Neural crest cell (in vitro differentiated cells): ENCODE data around the gene ADRA2C. TPM values are rescaled to one million over a fixed set of nuclear protein-coding genes. Genes with fewer than 3 reads are reported as not detected.

Experiments used
- DNase-seq: peaks from one replicate; pipeline ENCODE4 v3.0.0; 2021; ENCODE audit warnings: low read depth, mixed read lengths, low spot score
- H3K27ac Mint-ChIP-seq: one replicate; pipeline ENCODE4 v1.8.0; 2021; ENCODE audit warnings: mild to moderate bottlenecking, mixed read lengths; ENCODE audit not compliant: unreplicated experiment
- H3K27me3 Mint-ChIP-seq: 2 replicates; pipeline ENCODE4 v1.8.0; 2021; ENCODE audit warnings: low read depth, mild to moderate bottlenecking, mixed read lengths
- H3K36me3 Mint-ChIP-seq: 2 replicates; pipeline ENCODE4 v1.8.0; 2021; ENCODE audit warnings: low read depth, mild to moderate bottlenecking, mixed read lengths
- H3K4me1 Mint-ChIP-seq: 2 replicates; pipeline ENCODE4 v1.8.0; 2021; ENCODE audit warnings: mixed read lengths
- H3K4me3 Mint-ChIP-seq: one replicate; pipeline ENCODE4 v1.8.0; 2021; ENCODE audit warnings: mild to moderate bottlenecking, mixed read lengths
- H3K9me3 Mint-ChIP-seq: 2 replicates; pipeline ENCODE4 v1.8.0; 2021; ENCODE audit warnings: mixed read lengths
- CTCF ChIP-seq: fragments of 200-600 bp; sonication (generic); conservative IDR thresholded peaks from 2 replicates; pipeline ENCODE4 v1.5.0; 2021; ENCODE audit warnings: antibody characterized with exemption, mild to moderate bottlenecking
- total RNA-seq: library from RNA; stranded (reverse); gene quantifications from 2 replicates; pipeline ENCODE4 v1.2.1, GENCODE V29; 2021

ADRA2C gene
- total RNA-seq, 1 donor from 2014 or later: 6.1 TPM

- peaks cover 47% of the 10 kb centered on the region for H3K27me3 Mint-ChIP-seq
- H3K36me3 Mint-ChIP-seq: peaks cover 3% of the 10 kb centered on the region
- H3K9me3 Mint-ChIP-seq: no peaks in the 10 kb centered on the region
- no peak for TF ChIP-seq CTCF
- DNase-seq: no peak
- H3K4me3 Mint-ChIP-seq: no peak overlapping the region
- H3K27ac Mint-ChIP-seq: no peak overlapping the region
- H3K4me1 Mint-ChIP-seq: peaks cover 27% of the 10 kb centered on the region
Measured at GRCh38 chr4:3742610-3743009, 23.6 kb upstream of the ADRA2C start.

GRCh38 chr4:3744232-3744631 lies 22.0 kb upstream of the ADRA2C start:
- peaks cover 3% of the 10 kb centered on the region for H3K36me3 Mint-ChIP-seq
- H3K9me3 Mint-ChIP-seq: no peaks in the 10 kb centered on the region
- peaks cover 60% of the 10 kb centered on the region for H3K27me3 Mint-ChIP-seq
- H3K27ac Mint-ChIP-seq: no peak overlapping the region
- no peak overlapping the region for H3K4me3 Mint-ChIP-seq
- no peak for TF ChIP-seq CTCF
- H3K4me1 Mint-ChIP-seq: peaks cover 27% of the 10 kb centered on the region
- no peak for DNase-seq

- no peak for DNase-seq
- Mint-ChIP-seq H3K4me3 (no peak overlapping the region), H3K36me3 (peaks cover 3% of the 10 kb centered on the region), H3K9me3 (no peaks in the 10 kb centered on the region), H3K4me1 (peaks cover 27% of the 10 kb centered on the region), H3K27me3 (peaks cover 67% of the 10 kb centered on the region), H3K27ac (no peak overlapping the region)
- no peak for TF ChIP-seq CTCF
Measured at GRCh38 chr4:3744901-3745300, 21.3 kb upstream of the ADRA2C start.

- Mint-ChIP-seq H3K4me3 (no peak overlapping the region), H3K27me3 (peaks cover 67% of the 10 kb centered on the region), H3K36me3 (peaks cover 3% of the 10 kb centered on the region), H3K9me3 (no peaks in the 10 kb centered on the region), H3K4me1 (peaks cover 27% of the 10 kb centered on the region), H3K27ac (no peak overlapping the region)
- TF ChIP-seq CTCF: no peak
- no peak for DNase-seq
Measured at GRCh38 chr4:3745886-3746656, 20.1 kb upstream of the ADRA2C start.

- H3K4me1 Mint-ChIP-seq: peaks cover 27% of the 10 kb centered on the region
- H3K27ac Mint-ChIP-seq: no peak overlapping the region
- DNase-seq: no peak
- no peaks in the 10 kb centered on the region for H3K9me3 Mint-ChIP-seq
- peaks cover 3% of the 10 kb centered on the region for H3K36me3 Mint-ChIP-seq
- H3K27me3 Mint-ChIP-seq: peaks cover 62% of the 10 kb centered on the region
- no peak for TF ChIP-seq CTCF
- no peak overlapping the region for H3K4me3 Mint-ChIP-seq
Measured at GRCh38 chr4:3746701-3747580, 19.2 kb upstream of the ADRA2C start.
